Mucosa of rectum (tissue), 2 donors: ENCODE results near the gene IL1RL1.

Source experiments
- H3K27ac ChIP-seq, 2 donors: one replicate each; pipeline ENCODE4 v1.7.0; 2013; ENCODE audit warnings: inconsistent platforms in 2 of 2, low read depth in 2 of 2, low read length in 2 of 2
- H3K27me3 ChIP-seq, 2 donors: one replicate each; pipeline ENCODE4 v1.7.0; 2013; ENCODE audit warnings: low read length in 2 of 2; ENCODE audit not compliant: control insufficient read depth in 2 of 2, insufficient read depth in 2 of 2
- H3K36me3 ChIP-seq, 2 donors: one replicate each; pipeline ENCODE4 v1.7.0; 2013; ENCODE audit warnings: low read length in 2 of 2; ENCODE audit not compliant: control insufficient read depth in 2 of 2, insufficient read depth in 2 of 2
- H3K4me1 ChIP-seq, 2 donors: one replicate each; pipeline ENCODE4 v1.7.0; 2013; ENCODE audit warnings: low read length in 2 of 2, mild to moderate bottlenecking in 1 of 2; ENCODE audit not compliant: control insufficient read depth in 2 of 2, insufficient read depth in 2 of 2
- H3K4me3 ChIP-seq, 2 donors: one replicate each; pipeline ENCODE4 v1.7.0; 2013; ENCODE audit warnings: low read length in 2 of 2
- H3K9ac ChIP-seq, 2 donors: one replicate each; pipeline ENCODE4 v1.7.0; 2013; ENCODE audit warnings: low read length in 2 of 2, low read depth in 1 of 2, mild to moderate bottlenecking in 1 of 2
- H3K9me3 ChIP-seq, 2 donors: one replicate each; pipeline ENCODE4 v1.7.0; 2013; ENCODE audit warnings: low read length in 2 of 2; ENCODE audit not compliant: control insufficient read depth in 2 of 2
- donor health status: healthy.
- donor health status: Normal muscosa, but diverticular disease.

The IL1RL1 gene

GRCh38 chr2:102310964-102311640 lies at the start of gene IL1RL1:
TSS of gene IL1RL1 (plus strand) at chr2:102311563. CDS start at chr2:102338265, 26,702 bp downstream.
- Histone ChIP-seq H3K27me3 (peaks cover 0 to 9% of the 10 kb centered on the region in 2 donors), H3K4me3 (no peak within 1 kb of the TSS), H3K27ac (no peak within 1 kb of the TSS), H3K9ac (no peak within 1 kb of the TSS), H3K36me3 (no peaks in the 10 kb centered on the region), H3K9me3 (no peaks in the 10 kb centered on the region), H3K4me1 (no peaks in the 10 kb centered on the region)

- H3K9ac ChIP-seq: no peak overlapping the region
- H3K27me3 ChIP-seq: peaks cover 0 to 2% of the 10 kb centered on the region in 2 donors
- no peaks in the 10 kb centered on the region for H3K4me1 ChIP-seq
- no peaks in the 10 kb centered on the region for H3K36me3 ChIP-seq
- H3K4me3 ChIP-seq: no peak overlapping the region
- H3K9me3 ChIP-seq: no peaks in the 10 kb centered on the region
- no peak overlapping the region for H3K27ac ChIP-seq
These were observed 48.9 kb upstream of the IL1RL1 start for GRCh38 chr2:102262216-102263129.

GRCh38 chr2:102264952-102265351 lies 46.4 kb upstream of the IL1RL1 start:
- no peaks in the 10 kb centered on the region for H3K36me3 ChIP-seq
- H3K9ac ChIP-seq: no peak overlapping the region
- H3K4me1 ChIP-seq: no peaks in the 10 kb centered on the region
- peaks cover 0 to 2% of the 10 kb centered on the region in 2 donors for H3K27me3 ChIP-seq
- no peaks in the 10 kb centered on the region for H3K9me3 ChIP-seq
- no peak overlapping the region for H3K27ac ChIP-seq
- H3K4me3 ChIP-seq: no peak overlapping the region

GRCh38 chr2:102266204-102266603 lies 45.2 kb upstream of the IL1RL1 start:
- Histone ChIP-seq H3K9me3 (no peaks in the 10 kb centered on the region), H3K4me3 (no peak overlapping the region), H3K9ac (no peak overlapping the region), H3K27ac (no peak overlapping the region), H3K4me1 (no peaks in the 10 kb centered on the region), H3K27me3 (peaks cover 0 to 2% of the 10 kb centered on the region in 2 donors), H3K36me3 (no peaks in the 10 kb centered on the region)

GRCh38 chr2:102267774-102268173 lies 43.6 kb upstream of the IL1RL1 start:
- Histone ChIP-seq H3K36me3 (no peaks in the 10 kb centered on the region), H3K9ac (no peak overlapping the region), H3K4me1 (no peaks in the 10 kb centered on the region), H3K9me3 (no peaks in the 10 kb centered on the region), H3K4me3 (no peak overlapping the region), H3K27me3 (no peaks in the 10 kb centered on the region), H3K27ac (no peak overlapping the region)

- H3K4me1 ChIP-seq: no peaks in the 10 kb centered on the region
- no peaks in the 10 kb centered on the region for H3K27me3 ChIP-seq
- no peak overlapping the region for H3K9ac ChIP-seq
- no peak overlapping the region for H3K27ac ChIP-seq
- H3K36me3 ChIP-seq: no peaks in the 10 kb centered on the region
- H3K4me3 ChIP-seq: no peak overlapping the region
- H3K9me3 ChIP-seq: no peaks in the 10 kb centered on the region
These were observed 42.7 kb upstream of the IL1RL1 start for GRCh38 chr2:102268510-102269199.

- no peaks in the 10 kb centered on the region for H3K36me3 ChIP-seq
- no peak overlapping the region for H3K27ac ChIP-seq
- H3K4me3 ChIP-seq: no peak overlapping the region
- no peaks in the 10 kb centered on the region for H3K9me3 ChIP-seq
- no peak overlapping the region for H3K9ac ChIP-seq
- no peaks in the 10 kb centered on the region for H3K4me1 ChIP-seq
- H3K27me3 ChIP-seq: no peaks in the 10 kb centered on the region
These were observed 42.2 kb upstream of the IL1RL1 start for GRCh38 chr2:102269200-102269524.

GRCh38 chr2:102271844-102272243 lies 39.5 kb upstream of the IL1RL1 start:
- no peaks in the 10 kb centered on the region for H3K9me3 ChIP-seq
- peaks cover 0 to 2% of the 10 kb centered on the region in 2 donors for H3K27me3 ChIP-seq
- H3K27ac ChIP-seq: no peak overlapping the region
- H3K36me3 ChIP-seq: no peaks in the 10 kb centered on the region
- no peak overlapping the region for H3K9ac ChIP-seq
- no peaks in the 10 kb centered on the region for H3K4me1 ChIP-seq
- no peak overlapping the region for H3K4me3 ChIP-seq

- Histone ChIP-seq H3K4me1 (no peaks in the 10 kb centered on the region), H3K27ac (no peak overlapping the region), H3K9ac (no peak overlapping the region), H3K27me3 (peaks cover 0 to 2% of the 10 kb centered on the region in 2 donors), H3K4me3 (no peak overlapping the region), H3K36me3 (no peaks in the 10 kb centered on the region), H3K9me3 (no peaks in the 10 kb centered on the region)
These were observed 37.6 kb upstream of the IL1RL1 start for GRCh38 chr2:102273619-102274211.
